Measurements from ENCODE around the gene LGALS3.

Gene LGALS3
- 582 to 1,501 (median 849) reads per million in 17 experiments for total RNA-seq

DNA sequence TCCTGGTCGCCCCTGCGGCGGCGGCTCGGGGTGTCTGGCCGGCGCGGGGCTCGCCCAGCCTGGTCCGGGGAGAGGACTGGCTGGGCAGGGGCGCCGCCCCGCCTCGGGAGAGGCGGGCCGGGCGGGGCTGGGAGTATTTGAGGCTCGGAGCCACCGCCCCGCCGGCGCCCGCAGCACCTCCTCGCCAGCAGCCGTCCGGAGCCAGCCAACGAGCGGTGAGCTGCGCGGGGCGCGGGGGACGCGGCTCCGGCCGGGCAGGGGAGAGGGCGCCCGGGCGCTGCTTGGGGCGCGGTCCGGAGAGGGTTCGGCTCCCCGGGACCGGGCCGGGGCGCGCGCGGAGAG is at the start of gene LGALS3:
Gene LGALS3, plus strand, starts transcription at position 167 of the 342 bp plus-strand sequence. CDS start 8,122 bp downstream, outside the sequence.
- peak; percentile 88 to 96 (median 94) for DNase-seq

GRCh38 chr14:55079961-55080360 is 49.1 kb upstream of the LGALS3 start:
- DNase-seq = peak; percentile 38 to 86 (median 63)

- peak; percentile 48 to 77 (median 64) for DNase-seq
Measured at GRCh38 chr14:55084401-55085059, 44.5 kb upstream of the LGALS3 start.

GRCh38 chr14:55085060-55085660 is 43.9 kb upstream of the LGALS3 start:
- no peak for DNase-seq

DNA sequence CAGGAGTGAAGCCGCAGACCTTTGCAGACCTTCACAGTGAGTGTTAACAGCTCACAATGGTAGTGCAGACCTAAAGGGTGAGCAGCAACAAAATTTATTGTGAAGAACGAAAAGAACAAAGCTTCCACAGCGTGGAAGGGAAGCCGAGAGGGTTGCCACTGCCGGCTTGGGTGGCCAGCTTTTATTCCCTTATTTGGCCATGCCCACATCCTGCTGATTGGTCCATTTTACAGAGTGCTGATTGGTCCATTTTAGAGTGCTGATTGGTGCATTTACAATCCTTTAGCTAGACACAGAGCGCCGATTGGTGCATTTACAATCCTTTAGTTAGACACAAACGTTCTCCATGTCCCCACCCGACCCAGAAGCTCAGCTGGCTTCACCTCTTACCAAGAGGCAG is 42.1 kb upstream of the LGALS3 start:
- no peak for DNase-seq

GRCh38 chr14:55088356-55088755 is 40.7 kb upstream of the LGALS3 start:
- no peak for DNase-seq

DNA sequence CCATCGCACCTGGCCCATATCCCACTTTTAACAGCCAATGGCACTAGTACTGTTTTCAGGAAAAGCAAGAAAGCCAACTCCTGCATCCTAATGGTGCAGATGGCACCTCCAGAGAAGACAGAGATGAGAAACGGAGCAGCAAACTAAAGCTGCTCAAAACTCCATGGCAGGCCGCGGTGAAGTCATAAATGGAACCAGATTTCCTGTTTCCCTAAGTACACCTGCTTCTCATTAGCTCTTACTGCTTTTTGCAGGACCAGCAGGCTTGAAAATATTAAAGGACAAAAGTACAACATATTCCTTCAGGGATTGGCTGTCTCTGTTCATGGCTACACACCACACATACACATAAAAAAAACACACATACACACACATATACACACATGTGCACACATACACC is 36.7 kb upstream of the LGALS3 start:
- DNase-seq = no peak

- DNase-seq = no peak
Measured at GRCh38 chr14:55094292-55095157, 34.5 kb upstream of the LGALS3 start.

DNA sequence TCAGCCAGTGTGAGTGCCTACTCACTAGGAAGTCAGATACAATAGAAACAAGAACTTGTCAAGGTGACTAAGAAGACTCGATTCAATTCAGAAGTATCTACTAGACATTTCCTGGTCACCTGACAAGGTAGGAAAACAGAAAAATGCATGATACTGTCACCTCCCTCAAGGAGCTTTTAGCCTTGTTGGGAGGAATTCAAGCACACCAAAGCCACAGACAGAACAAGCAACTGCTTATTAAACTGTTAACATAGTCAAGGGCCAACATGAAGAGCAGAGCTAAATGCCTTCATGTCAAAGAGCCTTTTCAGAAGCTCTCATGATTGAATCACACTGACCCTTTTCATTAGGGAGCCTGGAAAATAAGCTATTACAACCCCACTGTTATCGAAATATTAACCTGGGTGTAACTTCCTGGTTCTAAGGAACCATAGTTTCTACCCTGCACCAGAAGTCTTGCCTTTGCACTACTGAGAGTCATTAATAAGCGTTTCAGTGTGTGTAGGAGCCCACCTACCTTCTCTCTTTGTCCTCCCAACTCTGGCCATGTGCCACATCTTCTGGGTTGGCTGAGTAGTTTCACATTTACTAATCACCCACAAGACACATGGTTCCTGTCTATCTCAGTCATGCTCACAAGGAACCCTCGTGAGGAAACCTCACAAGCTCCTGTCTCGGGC is 31.0 kb upstream of the LGALS3 start:
- DNase-seq = peak; percentile 92 to 99 (median 95)

- DNase-seq = no peak
Measured at GRCh38 chr14:55098561-55098898, 30.5 kb upstream of the LGALS3 start.

DNA sequence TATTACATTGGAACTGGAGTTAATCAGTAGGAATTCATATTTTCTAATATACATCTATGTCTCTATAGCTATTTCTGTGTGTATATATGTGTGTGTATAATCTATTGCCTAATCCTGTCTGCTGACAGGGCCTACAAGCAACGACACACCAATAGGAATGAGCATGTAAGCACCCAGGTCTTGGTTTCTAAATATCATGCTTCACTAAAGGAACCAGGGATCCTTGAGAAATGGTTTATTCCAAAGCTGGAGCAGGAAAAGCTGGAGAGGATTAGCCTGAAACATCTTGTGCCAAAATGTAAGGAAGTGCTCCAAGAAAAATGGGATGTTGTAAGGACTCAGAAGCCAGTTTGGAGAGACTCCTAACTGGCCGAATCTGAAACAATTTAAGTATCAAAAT is 29.3 kb upstream of the LGALS3 start:
- peak; percentile 34 to 75 (median 62) for DNase-seq

DNA sequence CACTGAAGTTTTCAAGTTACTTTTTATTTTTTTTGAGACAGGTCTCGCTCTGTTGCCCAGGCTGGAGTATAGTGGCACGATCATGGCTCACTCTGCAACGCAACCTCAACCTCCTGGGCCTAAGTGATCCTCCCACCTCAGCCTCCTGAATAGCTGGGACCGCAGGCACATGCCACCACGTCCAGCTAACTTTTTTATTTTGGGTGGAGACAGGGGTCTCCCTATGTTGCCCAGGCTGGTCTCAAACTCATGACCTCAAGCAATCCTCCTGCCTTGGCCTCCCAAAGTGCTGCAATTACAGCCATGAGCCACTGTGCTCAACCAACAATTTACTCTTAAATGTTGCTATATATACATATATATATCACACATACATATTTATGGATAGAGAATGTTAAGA is 27.4 kb upstream of the LGALS3 start:
- DNase-seq = no peak

DNA sequence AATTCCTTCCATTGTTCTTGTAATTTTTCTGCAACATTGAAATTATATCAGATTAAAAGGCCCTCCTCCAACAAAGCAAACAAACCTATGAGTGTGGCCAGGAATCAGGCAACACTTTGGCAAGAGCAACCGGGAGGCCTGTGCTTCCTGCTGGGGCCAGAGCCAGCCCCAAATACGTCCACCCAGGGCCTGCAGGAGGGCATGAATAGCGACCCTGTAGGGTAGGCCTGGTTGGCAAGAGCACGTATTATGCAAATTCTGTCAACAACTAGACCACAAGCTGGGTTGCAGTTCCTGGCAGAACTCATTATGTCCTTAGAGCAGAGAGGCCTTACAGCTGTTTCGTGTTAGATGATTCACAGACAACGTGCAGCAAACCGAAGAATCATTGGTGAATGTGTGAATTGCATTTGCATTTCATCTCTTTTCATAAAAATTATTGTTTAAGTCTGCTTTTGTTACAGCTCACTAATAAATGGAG is 26.9 kb upstream of the LGALS3 start:
- peak; percentile 47 to 81 (median 72) for DNase-seq

- DNase-seq = peak; percentile 31 to 63 (median 59)
Measured at GRCh38 chr14:55103005-55103640, 25.9 kb upstream of the LGALS3 start.

GRCh38 chr14:55103971-55104954 is 24.8 kb upstream of the LGALS3 start:
- peak; percentile 51 to 88 (median 82) for DNase-seq

GRCh38 chr14:55105991-55106390 is 23.1 kb upstream of the LGALS3 start:
- no peak for DNase-seq

DNA sequence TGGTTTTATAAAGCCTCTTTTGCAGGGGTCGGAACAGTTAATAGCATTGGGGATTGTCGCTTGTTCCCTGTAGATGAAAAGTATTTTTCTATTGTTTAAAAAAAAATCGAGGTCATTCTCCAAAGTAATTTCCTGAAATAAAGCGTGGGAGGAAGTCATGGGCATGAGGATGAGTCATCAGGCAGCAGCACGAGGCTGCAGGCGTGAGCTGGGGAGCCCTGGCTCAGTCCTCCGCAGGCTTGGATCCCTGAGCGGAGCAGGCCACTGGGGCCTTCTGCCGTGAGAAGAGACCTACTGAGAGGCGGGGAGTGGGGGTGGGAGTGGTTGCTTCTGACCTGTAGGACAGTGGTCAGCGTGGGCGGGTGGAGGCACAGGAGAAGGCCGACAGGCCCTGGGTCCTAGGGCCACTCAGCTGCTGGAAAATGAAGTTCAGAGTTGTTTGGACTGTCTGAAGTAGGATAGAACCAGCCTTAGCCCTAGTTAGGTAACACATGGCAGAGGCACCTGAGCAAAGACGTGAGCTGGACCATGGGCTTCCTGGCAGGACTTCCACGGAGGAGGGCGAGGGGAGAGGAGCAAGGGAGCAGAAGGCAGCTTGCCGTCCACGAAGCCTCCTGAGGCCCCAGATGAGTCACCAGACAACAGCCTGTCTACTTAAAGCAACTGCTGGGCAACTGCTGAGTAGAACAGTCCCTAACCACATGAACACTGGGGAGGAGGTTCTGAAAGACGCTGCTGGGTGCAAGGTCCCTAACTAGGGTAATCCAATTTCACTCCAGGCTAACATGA is 21.1 kb upstream of the LGALS3 start:
- peak; percentile 96 to 99 (median 98) for DNase-seq

DNA sequence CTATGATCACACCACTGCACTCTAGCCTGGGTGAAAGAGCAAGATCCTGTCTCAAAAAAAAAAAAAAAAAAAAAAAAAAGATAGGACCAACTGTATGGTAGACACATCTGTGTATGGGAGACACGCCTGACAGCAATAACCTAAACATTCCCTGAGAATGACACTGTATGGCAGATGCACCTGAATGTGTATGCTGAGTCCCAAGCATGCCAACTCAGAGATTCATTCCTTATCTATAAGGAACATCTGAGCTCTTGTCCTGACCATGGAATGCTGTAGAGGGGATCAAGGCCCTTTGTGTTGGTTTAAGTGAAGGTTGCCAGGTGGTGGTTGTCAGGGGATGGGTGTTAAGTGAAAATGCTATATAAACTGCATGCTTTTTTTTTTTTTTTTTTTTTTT is 19.2 kb upstream of the LGALS3 start:
- DNase-seq = no peak

GRCh38 chr14:55111122-55111708 is 17.8 kb upstream of the LGALS3 start:
- DNase-seq = no peak

DNA sequence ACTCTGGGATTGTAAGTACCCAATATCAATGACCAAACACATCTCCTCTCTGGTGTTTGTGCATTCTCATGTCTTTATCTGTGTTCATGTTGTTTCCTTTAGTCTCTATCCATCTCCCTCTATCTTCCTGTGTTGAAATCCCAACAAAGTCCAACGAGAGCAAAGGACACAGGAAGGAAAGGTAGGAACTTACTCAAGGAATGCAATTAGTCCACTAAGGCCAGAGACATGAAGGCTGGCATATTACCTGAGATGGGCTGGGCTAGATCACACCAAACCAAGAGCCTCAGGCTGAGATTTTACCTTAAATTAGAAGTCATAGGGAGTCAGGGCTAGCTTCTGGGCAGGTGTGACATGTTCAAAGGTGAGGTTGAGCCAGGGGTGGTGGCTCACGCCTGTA is 14.3 kb upstream of the LGALS3 start:
- DNase-seq = no peak

Data from suppressor macrophage (primary cell).